SK-N-SH (cell line): ENCODE measurements around the gene ASB4. TPM values are rescaled to one million over a fixed set of nuclear protein-coding genes. Genes with fewer than 3 reads are reported as not detected.

ENCODE experiments used
- CTCF ChIA-PET: fragments of 300-600, 350-600 bp; formaldehyde crosslinking; extraction: SDS; loops from one replicate; lab custom pipeline; 2021; lab: Yijun Ruan, JAX
- POLR2A ChIA-PET: fragments of 350-600 bp; sonication (Branson Sonifier 250); formaldehyde crosslinking; extraction: SDS; loops from one replicate; lab custom pipeline; 2020; ENCODE audit warnings: antibody characterized with exemption, inconsistent platforms; lab: Yijun Ruan, JAX
- DNase-seq: peaks from one replicate; pipeline ENCODE4 v3.0.0; 2012
- H2AFZ ChIP-seq: fragments of 200-600 bp; sonication (generic); 2 replicates; pipeline ENCODE4 v1.8.1; 2016; ENCODE audit warnings: antibody characterized with exemption, mild to moderate bottlenecking, low read depth
- H3F3A ChIP-seq: fragments of 200-600 bp; sonication (generic); replicated peaks from 2 replicates; pipeline ENCODE3; 2016; ENCODE audit warnings: antibody characterized with exemption, mild to moderate bottlenecking; ENCODE audit not compliant: insufficient read depth
- H3K27ac ChIP-seq, 2 experiments: fragments of 200-500 bp in 1 of 2; fragments of 200-600 bp in 1 of 2; sonication (Bioruptor generic) in 1 of 2; sonication (generic), shearing (Covaris generic) in 1 of 2; 2 replicates each; pipeline versions ENCODE4 v1.5.1 to v1.6.1; 2014 to 2016; ENCODE audit warnings: low read depth in 2 of 2, inconsistent platforms in 1 of 2, low read length in 1 of 2, mild to moderate bottlenecking in 1 of 2, mixed read lengths in 1 of 2
- H3K27me3 ChIP-seq: fragments of 200-600 bp; sonication (generic), shearing (Covaris generic); 2 replicates; pipeline ENCODE4 v1.6.1; 2016; ENCODE audit warnings: mixed run types; ENCODE audit not compliant: insufficient read depth
- H3K36me3 ChIP-seq, 2 experiments: fragments of 200-500 bp in 1 of 2; fragments of 200-600 bp in 1 of 2; sonication (Bioruptor generic) in 1 of 2; sonication (generic) in 1 of 2; replicated peaks in 1 of 2; 2 replicates each; pipeline versions ENCODE3 to v1.5.1; 2014 to 2016; ENCODE audit warnings: low read length in 1 of 2, mild to moderate bottlenecking in 1 of 2; ENCODE audit not compliant: insufficient read depth in 2 of 2, control insufficient read depth in 1 of 2
- H3K4me1 ChIP-seq, 2 experiments: fragments of 200-500 bp in 1 of 2; fragments of 200-600 bp in 1 of 2; sonication (Bioruptor generic) in 1 of 2; sonication (generic), shearing (Covaris generic) in 1 of 2; 2 replicates each; pipeline versions ENCODE4 v1.5.1 to v1.6.1; 2014 to 2016; ENCODE audit warnings: low read depth in 1 of 2, low read length in 1 of 2, mixed run types in 1 of 2; ENCODE audit not compliant: insufficient read depth in 2 of 2, control insufficient read depth in 1 of 2
- H3K4me2 ChIP-seq: fragments of 200-600 bp; sonication (generic), shearing (Covaris generic); 2 replicates; pipeline ENCODE4 v1.6.1; 2017; ENCODE audit warnings: mixed run types
- H3K4me3 ChIP-seq, 2 experiments: fragments of 200-500 bp in 1 of 2; fragments of 200-600 bp in 1 of 2; sonication (Bioruptor generic) in 1 of 2; sonication (generic), shearing (Covaris generic) in 1 of 2; 2 replicates each; pipeline versions ENCODE4 v1.5.1 to v1.8.1; 2014 to 2016; ENCODE audit warnings: low read depth in 2 of 2, inconsistent platforms in 1 of 2, low read length in 1 of 2, mild to moderate bottlenecking in 1 of 2, mixed read lengths in 1 of 2, moderate library complexity in 1 of 2
- H3K79me2 ChIP-seq: fragments of 200-600 bp; sonication (generic); 2 replicates; pipeline ENCODE4 v1.8.1; 2017; ENCODE audit warnings: mild to moderate bottlenecking; ENCODE audit not compliant: insufficient read depth
- H3K9ac ChIP-seq: fragments of 200-600 bp; sonication (generic); 2 replicates; pipeline ENCODE4 v1.6.1; 2017; ENCODE audit warnings: mixed run types
- H3K9me2 ChIP-seq: fragments of 200-600 bp; sonication (generic); 2 replicates; pipeline ENCODE4 v1.6.1; 2017; ENCODE audit warnings: mixed run types
- H3K9me3 ChIP-seq: fragments of 200-600 bp; sonication (generic); 2 replicates; pipeline ENCODE4 v1.6.1; 2017; ENCODE audit warnings: mixed run types, mild to moderate bottlenecking, moderate library complexity
- H4K20me1 ChIP-seq: fragments of 200-600 bp; sonication (generic); 2 replicates; pipeline ENCODE4 v1.6.1; 2017; ENCODE audit warnings: mild to moderate bottlenecking, mixed run types; ENCODE audit not compliant: insufficient read depth
- CTCF ChIP-seq: fragments of 200-600 bp; sonication (generic); IDR thresholded peaks from 2 replicates; pipeline ENCODE4 v1.6.1; 2017; ENCODE audit warnings: antibody characterized with exemption, mild to moderate bottlenecking, moderate library complexity
- ELF1 ChIP-seq: IDR thresholded peaks from 2 replicates; pipeline ENCODE4 v1.4.0; 2012
- EZH2phosphoT487 ChIP-seq: fragments of 200-600 bp; sonication (generic); IDR thresholded peaks from 2 replicates; pipeline ENCODE4 v1.6.1; 2017; ENCODE audit warnings: low read depth, mixed run types, mild to moderate bottlenecking, antibody characterized with exemption, moderate library complexity, borderline replicate concordance
- MEF2A ChIP-seq: IDR thresholded peaks from 2 replicates; pipeline ENCODE4 v1.4.0; 2012; ENCODE audit warnings: low read depth, borderline replicate concordance
- USF1 ChIP-seq: IDR thresholded peaks from 2 replicates; pipeline ENCODE4 v1.4.0; 2012; ENCODE audit warnings: low read depth, borderline replicate concordance
- ZBTB33 ChIP-seq: IDR thresholded peaks from 2 replicates; pipeline ENCODE4 v1.4.0; 2012; ENCODE audit warnings: low read depth, borderline replicate concordance
- WGBS: methylation state at CpG from one replicate; pipeline ENCODE4 v1.1.6; 2017; ENCODE audit warnings: low lambda C conversion rate; 5-methylcytosine and 5-hydroxymethylcytosine counted together
- polyA plus RNA-seq, 3 experiments: library from polyadenylated mRNA; depleted of rRNA; stranded (reverse); fragments of >200 nt; gene quantifications; 2 replicates each; pipeline ENCODE4 v1.2.3, GENCODE V29; 2012
- TF ChIP-seq, protein P1 (sequence below): IDR thresholded peaks from 2 replicates; pipeline ENCODE4 v1.6.1; 2012; ENCODE audit warnings: mild to moderate bottlenecking, low read depth, low read length, moderate library complexity
- TF ChIP-seq, protein P2 (sequence below): IDR thresholded peaks from 2 replicates; pipeline ENCODE4 v1.4.0; 2012; ENCODE audit warnings: low read depth

Gene ASB4
- polyA plus RNA-seq, 1 of the 3 experiments (the other 2 are of a cell fraction): not detected

GRCh38 chr7:95472581-95473161 is 13.1 kb upstream of the ASB4 start:
- no peaks in the 10 kb centered on the region for H3K9me3 ChIP-seq
- H3K27ac ChIP-seq: no peak overlapping the region
- H3K4me3 ChIP-seq: no peak overlapping the region
- no peaks in the 10 kb centered on the region for H3K36me3 ChIP-seq
- no peaks in the 10 kb centered on the region for H3F3A ChIP-seq
- no peaks in the 10 kb centered on the region for H3K27me3 ChIP-seq
- H2AFZ ChIP-seq: no peak overlapping the region
- H4K20me1 ChIP-seq: no peaks in the 10 kb centered on the region
- H3K4me2 ChIP-seq: no peak overlapping the region
- ChIA-PET CTCF (interaction anchor here (1.3 to 1.6 kb wide), 3 partner anchors 39 to 1184 kb away, joined by 3 to 6 read pairs (median 6); no protein-coding TSS in a partner anchor), POLR2A (interaction anchor here (0.5 kb wide), 1 partner anchor 37 kb away, joined by 3 read pairs; no protein-coding TSS in a partner anchor)
- TF ChIP-seq ELF1: no peak
- TF ChIP-seq USF1: no peak
- TF ChIP-seq MEF2A: no peak
- TF ChIP-seq ZBTB33: no peak
- TF ChIP-seq EZH2phosphoT487: no peak
- TF ChIP-seq, protein P1, sequence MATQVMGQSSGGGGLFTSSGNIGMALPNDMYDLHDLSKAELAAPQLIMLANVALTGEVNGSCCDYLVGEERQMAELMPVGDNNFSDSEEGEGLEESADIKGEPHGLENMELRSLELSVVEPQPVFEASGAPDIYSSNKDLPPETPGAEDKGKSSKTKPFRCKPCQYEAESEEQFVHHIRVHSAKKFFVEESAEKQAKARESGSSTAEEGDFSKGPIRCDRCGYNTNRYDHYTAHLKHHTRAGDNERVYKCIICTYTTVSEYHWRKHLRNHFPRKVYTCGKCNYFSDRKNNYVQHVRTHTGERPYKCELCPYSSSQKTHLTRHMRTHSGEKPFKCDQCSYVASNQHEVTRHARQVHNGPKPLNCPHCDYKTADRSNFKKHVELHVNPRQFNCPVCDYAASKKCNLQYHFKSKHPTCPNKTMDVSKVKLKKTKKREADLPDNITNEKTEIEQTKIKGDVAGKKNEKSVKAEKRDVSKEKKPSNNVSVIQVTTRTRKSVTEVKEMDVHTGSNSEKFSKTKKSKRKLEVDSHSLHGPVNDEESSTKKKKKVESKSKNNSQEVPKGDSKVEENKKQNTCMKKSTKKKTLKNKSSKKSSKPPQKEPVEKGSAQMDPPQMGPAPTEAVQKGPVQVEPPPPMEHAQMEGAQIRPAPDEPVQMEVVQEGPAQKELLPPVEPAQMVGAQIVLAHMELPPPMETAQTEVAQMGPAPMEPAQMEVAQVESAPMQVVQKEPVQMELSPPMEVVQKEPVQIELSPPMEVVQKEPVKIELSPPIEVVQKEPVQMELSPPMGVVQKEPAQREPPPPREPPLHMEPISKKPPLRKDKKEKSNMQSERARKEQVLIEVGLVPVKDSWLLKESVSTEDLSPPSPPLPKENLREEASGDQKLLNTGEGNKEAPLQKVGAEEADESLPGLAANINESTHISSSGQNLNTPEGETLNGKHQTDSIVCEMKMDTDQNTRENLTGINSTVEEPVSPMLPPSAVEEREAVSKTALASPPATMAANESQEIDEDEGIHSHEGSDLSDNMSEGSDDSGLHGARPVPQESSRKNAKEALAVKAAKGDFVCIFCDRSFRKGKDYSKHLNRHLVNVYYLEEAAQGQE: no peak
- TF ChIP-seq CTCF: no peak
- TF ChIP-seq, protein P2, sequence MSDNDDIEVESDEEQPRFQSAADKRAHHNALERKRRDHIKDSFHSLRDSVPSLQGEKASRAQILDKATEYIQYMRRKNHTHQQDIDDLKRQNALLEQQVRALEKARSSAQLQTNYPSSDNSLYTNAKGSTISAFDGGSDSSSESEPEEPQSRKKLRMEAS: no peak
- WGBS: 52% methylated on average over 8 of the region's 8 CpGs
- peaks cover 0 to 8% of the 10 kb centered on the region in 2 experiments; a peak in 2 of 4 replicates for H3K4me1 ChIP-seq
- no peak for DNase-seq
- no peaks in the 10 kb centered on the region for H3K79me2 ChIP-seq
- H3K9ac ChIP-seq: no peak overlapping the region
- H3K9me2 ChIP-seq: no peaks in the 10 kb centered on the region
